Neural crest cell (in vitro differentiated cells): ENCODE measurements around the gene FAM177B. TPM values are rescaled to one million over a fixed set of nuclear protein-coding genes. Genes with fewer than 3 reads are reported as not detected.
"Not testable (repeated sequence)": the region's sequence is repeated elsewhere in the genome, so short reads cannot be mapped to it uniquely, and the experiment has no call there.

ENCODE experiments used
- DNase-seq: peaks from one replicate; pipeline ENCODE4 v3.0.0; 2021; ENCODE audit warnings: low read depth, mixed read lengths, low spot score
- H3K27ac Mint-ChIP-seq: one replicate; pipeline ENCODE4 v1.8.0; 2021; ENCODE audit warnings: mild to moderate bottlenecking, mixed read lengths; ENCODE audit not compliant: unreplicated experiment
- H3K27me3 Mint-ChIP-seq: 2 replicates; pipeline ENCODE4 v1.8.0; 2021; ENCODE audit warnings: low read depth, mild to moderate bottlenecking, mixed read lengths
- H3K36me3 Mint-ChIP-seq: 2 replicates; pipeline ENCODE4 v1.8.0; 2021; ENCODE audit warnings: low read depth, mild to moderate bottlenecking, mixed read lengths
- H3K4me1 Mint-ChIP-seq: 2 replicates; pipeline ENCODE4 v1.8.0; 2021; ENCODE audit warnings: mixed read lengths
- H3K4me3 Mint-ChIP-seq: one replicate; pipeline ENCODE4 v1.8.0; 2021; ENCODE audit warnings: mild to moderate bottlenecking, mixed read lengths
- H3K9me3 Mint-ChIP-seq: 2 replicates; pipeline ENCODE4 v1.8.0; 2021; ENCODE audit warnings: mixed read lengths
- total RNA-seq: library from RNA; stranded (reverse); gene quantifications from 2 replicates; pipeline ENCODE4 v1.2.1, GENCODE V29; 2021
- TF ChIP-seq, protein P1 (sequence below): fragments of 200-600 bp; sonication (generic); conservative IDR thresholded peaks from 2 replicates; pipeline ENCODE4 v1.5.0; 2021; ENCODE audit warnings: antibody characterized with exemption, mild to moderate bottlenecking

Gene FAM177B
- total RNA-seq, 1 donor from 2014 or later, result 0.47 TPM

DNA sequence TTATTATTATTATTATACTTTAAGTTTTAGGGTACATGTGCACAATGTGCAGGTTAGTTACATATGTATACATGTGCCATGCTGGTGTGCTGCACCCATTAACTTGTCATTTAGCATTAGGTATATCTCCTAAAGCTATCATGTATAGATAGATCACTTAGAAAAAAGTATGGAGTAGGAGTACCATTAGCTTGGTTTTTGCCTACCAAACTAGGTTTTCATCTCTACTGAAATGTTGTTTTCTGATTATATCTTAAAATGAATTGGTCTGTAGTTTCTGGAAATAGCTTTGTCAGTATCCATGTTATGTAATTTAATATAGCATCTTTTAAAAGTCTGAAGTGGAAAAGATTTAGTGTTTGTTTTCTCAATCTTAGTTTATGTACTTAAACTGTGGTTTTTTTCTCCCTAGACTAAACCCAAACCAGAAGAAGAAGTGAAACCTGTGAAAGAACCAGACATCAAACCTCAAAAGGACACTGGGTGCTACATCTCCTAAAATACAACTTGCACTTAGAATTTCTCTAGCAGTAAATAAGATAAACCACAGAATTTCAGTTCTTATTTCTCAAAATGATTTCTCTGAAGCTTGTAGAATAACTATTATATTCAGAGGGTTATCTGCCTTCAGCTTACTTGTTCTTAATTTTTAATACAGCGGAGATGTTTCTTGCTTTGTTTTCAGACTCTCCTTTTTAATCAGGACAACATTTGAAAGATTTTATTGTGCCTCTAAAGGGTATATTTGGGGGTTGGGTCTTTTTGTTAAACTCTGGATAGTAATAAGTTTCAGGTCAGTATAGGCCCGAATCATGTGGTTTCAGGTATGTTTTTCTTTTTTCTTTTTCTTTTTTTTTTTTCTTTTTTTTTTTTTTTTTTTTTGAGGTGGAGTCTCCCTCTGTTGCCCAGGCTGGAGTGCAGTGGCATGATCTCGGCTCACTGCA lies 4.5 kb upstream of the FAM177B start:
- no peak overlapping the region for H3K27ac Mint-ChIP-seq
- no peak overlapping the region for H3K4me3 Mint-ChIP-seq
- peaks cover 5% of the 10 kb centered on the region for H3K36me3 Mint-ChIP-seq
- H3K9me3 Mint-ChIP-seq, result no peaks in the 10 kb centered on the region
- DNase-seq, result no peak
- TF ChIP-seq, protein P1, sequence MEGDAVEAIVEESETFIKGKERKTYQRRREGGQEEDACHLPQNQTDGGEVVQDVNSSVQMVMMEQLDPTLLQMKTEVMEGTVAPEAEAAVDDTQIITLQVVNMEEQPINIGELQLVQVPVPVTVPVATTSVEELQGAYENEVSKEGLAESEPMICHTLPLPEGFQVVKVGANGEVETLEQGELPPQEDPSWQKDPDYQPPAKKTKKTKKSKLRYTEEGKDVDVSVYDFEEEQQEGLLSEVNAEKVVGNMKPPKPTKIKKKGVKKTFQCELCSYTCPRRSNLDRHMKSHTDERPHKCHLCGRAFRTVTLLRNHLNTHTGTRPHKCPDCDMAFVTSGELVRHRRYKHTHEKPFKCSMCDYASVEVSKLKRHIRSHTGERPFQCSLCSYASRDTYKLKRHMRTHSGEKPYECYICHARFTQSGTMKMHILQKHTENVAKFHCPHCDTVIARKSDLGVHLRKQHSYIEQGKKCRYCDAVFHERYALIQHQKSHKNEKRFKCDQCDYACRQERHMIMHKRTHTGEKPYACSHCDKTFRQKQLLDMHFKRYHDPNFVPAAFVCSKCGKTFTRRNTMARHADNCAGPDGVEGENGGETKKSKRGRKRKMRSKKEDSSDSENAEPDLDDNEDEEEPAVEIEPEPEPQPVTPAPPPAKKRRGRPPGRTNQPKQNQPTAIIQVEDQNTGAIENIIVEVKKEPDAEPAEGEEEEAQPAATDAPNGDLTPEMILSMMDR, result no peak
- H3K4me1 Mint-ChIP-seq, result no peaks in the 10 kb centered on the region
- no peaks in the 10 kb centered on the region for H3K27me3 Mint-ChIP-seq

DNA sequence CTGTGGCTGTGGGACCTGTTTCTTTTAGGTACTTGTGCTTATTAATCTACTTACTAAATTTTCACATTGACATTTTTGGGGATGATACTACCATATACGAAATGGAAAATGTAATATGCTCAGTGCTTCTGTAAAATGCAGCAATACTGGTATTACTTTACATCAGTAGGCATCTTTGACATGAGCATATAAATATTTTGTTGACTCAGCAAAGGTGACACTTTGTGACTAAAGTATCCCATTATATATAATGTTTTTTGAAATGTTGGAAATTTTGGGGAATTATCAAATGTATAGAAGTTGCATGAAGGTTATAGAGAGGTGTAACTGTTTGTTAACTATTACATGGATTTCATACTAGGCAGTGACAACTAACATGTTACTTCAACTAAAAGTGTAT lies 2.3 kb upstream of the FAM177B start:
- Mint-ChIP-seq H3K27ac (no peak overlapping the region), H3K9me3 (no peaks in the 10 kb centered on the region), H3K27me3 (no peaks in the 10 kb centered on the region), H3K4me3 (no peak overlapping the region), H3K4me1 (no peaks in the 10 kb centered on the region), H3K36me3 (peaks cover 5% of the 10 kb centered on the region)
- no peak for DNase-seq
- TF ChIP-seq, protein P1, result no peak

DNA sequence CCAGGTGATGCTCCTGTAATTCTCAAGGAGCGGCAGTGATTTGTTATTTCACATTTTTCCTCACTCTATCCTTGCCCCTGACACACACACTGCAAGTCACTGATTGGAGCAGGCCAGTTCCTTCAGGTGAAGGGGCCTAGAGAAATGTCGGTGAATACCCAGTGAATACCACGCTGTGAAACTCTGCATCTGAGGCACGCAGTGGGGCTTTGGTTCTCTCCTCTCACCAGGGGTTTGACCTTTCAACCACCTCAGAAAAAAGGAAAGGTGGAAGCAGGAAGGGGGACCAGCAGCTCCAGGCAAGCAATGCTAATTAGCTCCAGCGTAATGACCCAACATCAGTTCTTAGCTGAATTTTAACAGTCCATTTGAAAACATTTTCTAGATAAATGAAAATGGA lies 532 bp upstream of the FAM177B start:
- Mint-ChIP-seq H3K4me1 (no peaks in the 10 kb centered on the region), H3K36me3 (peaks cover 3% of the 10 kb centered on the region), H3K27ac (no peak overlapping the region), H3K4me3 (no peak overlapping the region), H3K27me3 (no peaks in the 10 kb centered on the region), H3K9me3 (no peaks in the 10 kb centered on the region)
- TF ChIP-seq, protein P1, result no peak
- no peak for DNase-seq

DNA sequence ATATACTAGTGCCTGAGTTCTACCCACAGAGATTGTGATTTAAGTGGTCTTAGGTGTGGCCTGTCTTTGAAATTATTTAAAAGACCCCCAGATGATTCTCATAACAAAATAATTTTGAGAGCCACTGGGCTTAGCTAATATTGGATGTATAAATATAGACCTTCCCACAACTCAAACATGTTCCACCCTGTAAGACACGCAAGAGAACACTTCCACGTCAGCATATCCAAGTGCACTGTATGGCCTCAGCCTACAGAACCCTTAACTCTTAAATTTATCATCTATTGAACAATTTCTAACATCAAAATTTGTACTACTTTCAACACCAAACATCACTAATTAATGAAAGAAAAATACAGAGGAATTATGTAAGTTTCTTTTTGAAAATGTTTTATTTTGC lies 2.5 kb downstream of the FAM177B start:
- H3K27ac Mint-ChIP-seq, result no peak overlapping the region
- no peaks in the 10 kb centered on the region for H3K27me3 Mint-ChIP-seq
- no peaks in the 10 kb centered on the region for H3K9me3 Mint-ChIP-seq
- DNase-seq, result no peak
- TF ChIP-seq, protein P1, result no peak
- H3K36me3 Mint-ChIP-seq, result no peaks in the 10 kb centered on the region
- no peaks in the 10 kb centered on the region for H3K4me1 Mint-ChIP-seq
- H3K4me3 Mint-ChIP-seq, result no peak overlapping the region

DNA sequence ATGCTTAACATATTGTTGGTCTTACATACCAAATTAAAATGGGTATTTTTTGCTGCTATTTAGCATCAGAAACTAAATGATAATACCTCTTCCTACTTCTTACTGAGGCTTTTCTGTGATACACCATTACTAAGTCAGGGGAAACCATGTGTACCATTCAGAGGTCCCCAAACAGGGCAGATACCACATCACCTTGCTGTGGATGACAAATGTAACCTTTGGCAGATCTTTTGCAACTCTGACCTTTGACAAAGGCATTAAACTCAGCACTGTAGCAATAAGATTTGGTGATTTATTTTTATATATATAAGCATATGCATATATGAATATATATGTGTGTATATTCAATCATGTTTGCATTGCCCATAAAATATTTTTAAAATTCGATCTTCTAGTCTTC lies 2.9 kb downstream of the FAM177B start:
- Mint-ChIP-seq H3K9me3 (no peaks in the 10 kb centered on the region), H3K36me3 (no peaks in the 10 kb centered on the region), H3K4me3 (no peak overlapping the region), H3K4me1 (no peaks in the 10 kb centered on the region), H3K27me3 (no peaks in the 10 kb centered on the region), H3K27ac (no peak overlapping the region)
- no peak for DNase-seq
- TF ChIP-seq, protein P1, result no peak

DNA sequence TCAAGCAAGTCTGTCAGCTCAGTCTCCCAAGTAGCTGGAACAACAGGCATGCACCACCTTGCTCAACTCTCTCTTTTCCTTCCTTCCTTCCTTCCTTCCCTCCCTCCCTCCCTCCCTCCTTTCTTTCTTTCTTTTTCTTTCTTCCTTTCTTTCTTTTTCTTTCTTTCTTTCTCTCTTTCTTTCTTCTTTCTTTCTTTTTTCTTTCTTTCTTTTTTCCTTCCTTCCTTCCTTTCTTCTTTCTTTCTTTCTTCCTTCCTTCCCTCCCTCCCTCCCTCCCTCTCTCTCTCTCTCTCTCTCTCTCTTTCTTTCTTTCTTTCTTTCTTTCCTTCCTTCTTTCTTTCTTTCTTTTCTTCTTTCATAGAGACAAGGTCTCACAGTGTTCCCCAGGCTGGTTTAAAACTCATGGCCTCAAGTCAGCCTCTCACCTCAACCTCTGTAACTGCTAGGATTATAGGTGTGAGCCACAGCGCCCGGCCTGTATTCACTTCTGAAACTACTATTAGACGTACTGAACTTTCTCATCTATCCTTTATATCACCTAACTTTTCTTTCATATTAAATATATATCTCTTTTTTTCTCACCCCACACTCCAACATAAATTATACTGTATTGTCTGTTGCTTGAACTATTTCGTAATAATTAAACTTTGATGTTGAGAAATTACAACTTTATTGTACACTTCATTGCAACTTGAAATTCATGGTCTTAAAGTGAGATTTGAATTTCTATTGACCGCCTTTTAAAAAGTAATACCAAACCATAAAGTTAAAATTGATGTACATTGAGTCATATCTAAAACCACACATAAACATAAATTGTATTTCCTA lies 4.8 kb downstream of the FAM177B start:
- H3K9me3 Mint-ChIP-seq, H3K4me3 Mint-ChIP-seq, DNase-seq, H3K27ac Mint-ChIP-seq, H3K27me3 Mint-ChIP-seq, H3K36me3 Mint-ChIP-seq, H3K4me1 Mint-ChIP-seq: not testable (repeated sequence)
